Activated CD8-positive, alpha-beta memory T cell treated with anti-CD3 and anti-CD28 coated beads, Interleukin-2, amount 50 U/mL, for 1 hour (primary cell): Measurements from ENCODE around the gene FAM98B.
"Not testable (repeated sequence)": the region's sequence is repeated elsewhere in the genome, so short reads cannot be mapped to it uniquely, and the experiment has no call there.

Experiments used
- DNase-seq: peaks from one replicate; pipeline ENCODE4 v3.0.0-alpha.2; 2020; ENCODE audit errors: extremely low read depth

FAM98B gene

DNA sequence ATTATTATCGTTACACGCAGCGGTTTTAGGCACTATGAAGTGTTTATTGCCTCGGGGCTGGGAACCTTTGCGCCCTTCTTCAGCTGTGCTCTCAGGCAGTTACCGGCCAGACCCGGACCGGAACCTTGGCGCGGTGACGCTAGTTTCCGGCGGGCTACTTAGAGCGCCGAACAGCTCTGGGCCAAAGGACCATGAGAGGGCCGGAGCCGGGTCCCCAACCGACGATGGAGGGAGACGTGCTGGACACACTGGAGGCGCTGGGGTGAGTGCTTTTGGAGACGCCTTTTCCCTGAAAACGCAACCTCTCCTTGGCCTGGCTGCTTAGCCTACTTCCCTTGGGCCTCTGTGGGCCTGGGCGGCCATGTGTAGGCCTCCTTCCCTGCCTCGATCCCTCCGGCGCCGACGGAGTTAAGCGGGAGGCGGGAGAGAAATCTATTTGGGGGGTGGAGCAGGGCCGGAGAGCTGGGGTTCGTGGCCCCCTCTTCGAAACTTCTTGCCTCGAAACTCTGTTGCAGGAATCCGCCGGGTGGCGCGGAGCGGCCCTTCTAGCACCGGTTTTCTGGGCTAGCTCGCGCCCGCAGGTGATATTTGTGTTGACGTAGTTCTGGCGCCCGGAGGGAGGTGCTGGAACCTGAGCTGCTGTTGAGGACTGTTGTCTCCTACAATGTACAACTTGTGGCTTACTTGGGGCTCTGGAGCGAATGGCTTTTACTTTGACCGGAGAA is at the start of gene FAM98B:
TSS of gene FAM98B (plus strand) at position 157 of the 725 bp plus-strand sequence. CDS start at position 192, 35 bp downstream.
- peak; percentile 58 for DNase-seq

DNA sequence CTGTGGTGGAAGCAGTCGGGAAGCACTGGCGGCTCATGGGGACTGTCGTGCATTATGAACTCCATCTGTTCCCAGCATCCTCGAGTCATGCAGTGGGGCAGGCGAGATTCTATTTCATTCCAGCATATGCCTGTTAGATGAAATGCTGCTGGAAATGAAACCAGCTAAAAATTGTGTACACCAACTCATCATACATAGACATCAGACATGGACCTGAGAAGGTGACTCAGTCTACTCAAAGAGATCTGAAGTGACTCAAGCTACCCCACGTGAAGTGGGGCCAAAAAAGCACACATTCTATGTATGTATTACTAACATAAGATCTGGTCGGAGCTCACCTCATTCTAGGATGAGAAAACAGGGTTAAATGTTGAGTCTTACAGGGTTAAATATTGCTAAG is 47.5 kb upstream of the FAM98B start:
- no peak for DNase-seq

- no peak for DNase-seq
Observed at GRCh38 chr15:38408576-38408975, 45.4 kb upstream of the FAM98B start.

- DNase-seq: no peak
Observed at GRCh38 chr15:38411902-38412301, 42.0 kb upstream of the FAM98B start.

- DNase-seq: no peak
Observed at GRCh38 chr15:38412466-38412865, 41.5 kb upstream of the FAM98B start.

DNA sequence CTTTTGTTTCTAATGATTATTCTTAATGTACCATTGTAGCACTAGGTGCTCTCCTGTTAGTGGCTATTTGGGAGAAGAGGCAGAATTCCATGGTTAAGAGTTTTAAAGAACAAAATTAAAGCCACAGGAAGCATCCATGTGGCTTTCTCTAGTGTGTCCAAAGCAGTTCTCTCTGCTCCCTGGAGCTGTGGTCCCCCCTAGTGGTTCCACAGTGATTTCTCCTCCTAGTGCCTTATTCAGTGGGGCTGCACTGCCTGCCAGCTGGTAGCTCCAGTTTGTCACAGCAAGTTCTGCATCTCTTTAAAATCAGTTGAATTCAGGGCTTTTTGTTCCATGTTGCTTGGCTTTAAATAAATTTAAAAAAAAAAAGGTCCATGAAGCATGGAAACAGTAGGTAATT is 39.6 kb upstream of the FAM98B start:
- no peak for DNase-seq

- DNase-seq: no peak
Observed at GRCh38 chr15:38421069-38421690, 32.7 kb upstream of the FAM98B start.

GRCh38 chr15:38424101-38424552 is 29.8 kb upstream of the FAM98B start:
- no peak for DNase-seq

- DNase-seq: no peak
Observed at GRCh38 chr15:38425269-38425668, 28.7 kb upstream of the FAM98B start.

- DNase-seq: no peak
Observed at GRCh38 chr15:38427380-38427779, 26.5 kb upstream of the FAM98B start.

- DNase-seq: no peak
Observed at GRCh38 chr15:38430106-38430760, 23.7 kb upstream of the FAM98B start.

GRCh38 chr15:38436993-38437392 is 16.9 kb upstream of the FAM98B start:
- no peak for DNase-seq

DNA sequence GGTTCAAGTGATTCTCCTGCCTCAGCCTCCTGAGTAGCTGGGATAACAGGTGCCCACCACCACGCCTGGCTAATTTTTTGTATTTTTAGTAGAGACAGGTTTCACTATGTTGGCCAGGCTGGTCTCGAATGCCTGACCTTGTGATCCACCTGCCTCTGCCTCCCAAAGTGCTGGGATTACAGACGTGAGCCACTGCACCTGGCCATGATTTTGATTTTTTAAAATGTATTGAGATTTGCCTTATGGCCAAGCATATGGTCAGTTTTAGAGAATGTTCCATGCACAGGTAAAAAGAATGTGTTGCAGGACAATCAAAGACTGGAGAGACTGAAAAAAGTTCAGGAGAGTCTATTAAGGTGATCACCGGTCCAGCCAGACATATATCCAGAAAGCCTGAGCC is 16.3 kb upstream of the FAM98B start:
- not testable (repeated sequence) for DNase-seq

DNA sequence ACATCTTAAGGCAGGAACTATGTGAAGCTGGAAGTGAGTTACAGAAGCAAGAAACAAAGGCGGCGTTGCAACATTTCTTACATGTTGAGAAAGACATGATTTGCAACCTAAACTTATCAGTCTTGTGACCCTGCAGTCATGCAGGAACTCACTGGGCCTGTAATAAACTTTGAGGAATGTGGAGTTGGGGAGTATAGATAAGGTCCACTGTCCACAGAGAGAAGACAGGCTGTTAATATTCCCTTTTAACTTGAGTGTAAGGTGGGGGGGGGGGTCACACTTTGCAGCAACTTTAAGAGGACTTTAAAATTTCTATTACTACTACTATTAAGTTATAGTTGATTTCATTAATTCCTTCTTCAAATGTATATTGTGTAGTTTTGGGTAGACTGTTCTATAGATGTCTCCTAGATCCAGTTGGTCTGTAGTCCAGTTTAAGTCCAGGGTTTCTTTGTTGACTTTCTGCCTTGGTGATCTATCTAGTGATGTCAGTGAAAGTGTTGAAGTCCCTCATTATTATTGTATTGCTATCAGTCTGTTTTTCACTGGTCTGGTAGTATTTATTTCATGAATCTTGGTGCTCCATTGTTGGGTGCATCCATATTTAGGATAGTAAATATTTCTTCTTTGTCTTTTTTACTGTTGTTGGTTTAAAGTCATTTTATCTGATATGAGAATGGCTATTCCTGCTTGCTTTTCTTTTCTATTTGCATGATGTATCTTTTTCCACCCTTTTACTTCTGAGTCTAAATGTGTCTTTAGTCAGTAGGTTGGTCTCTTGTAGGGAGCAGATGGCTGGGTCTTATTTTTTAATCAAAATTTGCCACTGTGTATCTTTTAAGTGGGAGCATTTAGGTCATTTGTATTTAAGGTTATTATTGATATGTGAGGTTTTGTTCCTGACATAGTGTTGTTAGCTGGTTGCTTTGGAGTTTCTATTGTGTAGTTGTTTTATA is 15.6 kb upstream of the FAM98B start:
- DNase-seq: no peak

- DNase-seq: peak; percentile 9
Observed at GRCh38 chr15:38440353-38441129, 13.4 kb upstream of the FAM98B start.

- DNase-seq: no peak
Observed at GRCh38 chr15:38441130-38441519, 12.8 kb upstream of the FAM98B start.

- DNase-seq: no peak
Observed at GRCh38 chr15:38454696-38455090, 766 bp downstream of the FAM98B start.

DNA sequence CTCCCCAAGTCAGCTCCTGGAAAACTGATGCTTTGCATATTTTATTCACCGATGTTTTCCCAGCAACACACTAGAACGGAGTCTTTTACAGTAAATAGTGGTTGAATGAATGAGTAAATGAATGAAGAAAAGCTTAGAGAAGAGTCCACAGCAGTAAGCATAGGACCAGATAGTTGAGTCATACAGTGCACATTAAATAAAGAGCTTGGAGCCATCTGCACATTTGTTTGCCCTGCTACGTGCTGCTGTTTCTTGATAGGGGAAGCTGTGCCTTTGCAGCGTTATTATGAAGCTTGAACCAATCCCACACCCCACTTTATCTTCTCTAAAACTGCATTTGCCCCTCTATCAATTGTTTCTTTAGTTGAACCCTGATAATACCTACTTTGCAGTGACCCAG is 1.2 kb downstream of the FAM98B start:
- DNase-seq: no peak

GRCh38 chr15:38458646-38459045 is 4.7 kb downstream of the FAM98B start:
- DNase-seq: no peak

DNA sequence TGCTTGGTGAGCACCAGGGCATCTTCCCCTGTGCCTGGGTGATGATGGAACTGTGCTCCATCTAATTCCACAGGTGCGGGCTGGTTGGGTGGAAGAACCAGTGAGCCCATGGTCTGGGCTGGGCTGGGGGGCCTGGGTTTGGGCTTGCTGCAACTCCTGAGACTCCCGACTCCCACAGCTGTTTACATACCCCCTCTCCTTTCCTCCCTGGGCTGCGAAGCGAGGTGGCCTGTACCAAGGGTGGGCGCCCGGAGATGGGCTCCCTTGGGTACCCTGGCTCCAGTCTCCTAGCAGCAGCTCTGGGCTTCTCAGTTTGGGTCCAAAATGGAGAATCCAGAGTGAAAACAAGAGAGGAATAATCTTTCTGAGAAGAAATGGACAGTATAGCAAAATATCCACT is 5.6 kb downstream of the FAM98B start:
- no peak for DNase-seq

DNA sequence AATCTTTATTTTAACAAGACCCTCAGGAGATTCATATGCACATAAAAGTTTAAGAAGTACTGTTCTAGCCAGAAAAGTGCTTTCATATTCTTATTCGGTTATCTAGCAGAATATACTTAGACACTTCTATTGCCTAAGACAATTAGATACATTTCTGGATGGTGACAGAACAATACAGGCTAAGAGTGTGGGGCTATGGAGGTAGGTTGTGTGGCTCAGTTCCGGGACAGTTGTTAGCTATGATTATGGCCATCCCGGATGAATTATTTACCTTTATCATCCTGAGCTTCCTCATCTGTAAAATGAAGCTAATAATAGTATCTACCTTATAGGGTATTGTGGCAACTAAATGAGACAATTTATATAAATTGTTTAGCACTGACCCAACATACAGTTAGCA is 6.6 kb downstream of the FAM98B start:
- no peak for DNase-seq
